Central memory CD4-positive, alpha-beta T cell (primary cell): Measurements from ENCODE around the gene ARSD.
"Not testable (repeated sequence)": the region's sequence is repeated elsewhere in the genome, so short reads cannot be mapped to it uniquely, and the experiment has no call there.

Experiments
- DNase-seq: peaks from one replicate; pipeline ENCODE4 v3.0.0; 2022

The ARSD gene

DNA sequence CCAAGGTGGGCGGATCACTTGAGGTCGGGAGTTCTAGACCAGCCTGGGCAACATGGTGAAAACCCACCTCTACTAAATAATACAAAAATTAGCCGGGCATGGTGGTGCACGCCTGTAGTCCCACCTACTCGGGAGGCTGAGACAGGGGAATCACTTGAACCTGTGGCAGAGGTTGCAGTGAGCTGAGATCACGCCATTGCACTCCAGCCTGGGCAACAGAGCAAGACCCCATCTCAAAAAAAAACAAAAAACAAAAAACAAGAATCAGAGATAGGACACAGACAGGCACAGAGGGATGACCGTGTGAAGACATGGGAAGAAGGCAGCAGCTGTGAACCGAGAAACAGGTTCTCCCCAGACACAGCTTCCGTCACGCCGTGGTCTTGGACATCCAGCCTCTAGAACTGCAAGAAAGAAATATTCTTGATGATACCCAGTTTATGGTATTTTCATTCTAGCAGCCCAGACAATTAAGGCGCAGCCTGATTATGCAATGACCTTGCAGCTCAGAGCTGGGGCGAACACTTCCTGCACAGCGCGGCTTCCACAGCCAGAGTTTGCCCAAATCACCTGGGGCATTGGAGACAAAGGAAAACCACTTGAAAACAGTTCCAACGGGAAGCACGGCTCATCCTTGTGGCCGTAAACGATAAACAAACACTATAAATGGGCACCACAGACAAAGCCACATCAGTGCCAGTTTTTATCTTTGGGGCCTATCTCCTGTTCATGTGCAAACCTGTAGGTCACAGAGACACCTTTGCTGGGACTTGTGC, 4.2 kb upstream of the ARSD start:
- no peak for DNase-seq

DNA sequence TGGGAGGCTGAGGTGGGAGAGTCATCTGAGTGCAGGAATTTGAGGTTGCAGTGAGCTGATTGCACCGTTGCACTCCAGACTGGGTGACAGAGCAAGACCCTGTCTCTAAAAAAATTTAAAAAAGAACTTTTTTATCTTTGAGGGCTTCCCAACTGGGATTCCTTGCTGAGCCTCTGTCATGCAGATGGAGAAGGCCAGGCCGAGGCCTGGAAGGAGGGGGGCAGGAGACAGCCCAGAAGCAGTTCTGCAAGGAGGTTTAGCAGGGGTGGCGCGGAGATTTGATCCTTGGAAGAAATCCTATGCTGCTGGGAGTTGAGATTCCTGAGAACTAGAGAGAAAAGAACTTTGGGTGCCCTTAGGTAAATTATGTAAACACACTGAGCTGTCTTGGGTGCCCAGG, 2.5 kb upstream of the ARSD start:
- no peak for DNase-seq

DNA sequence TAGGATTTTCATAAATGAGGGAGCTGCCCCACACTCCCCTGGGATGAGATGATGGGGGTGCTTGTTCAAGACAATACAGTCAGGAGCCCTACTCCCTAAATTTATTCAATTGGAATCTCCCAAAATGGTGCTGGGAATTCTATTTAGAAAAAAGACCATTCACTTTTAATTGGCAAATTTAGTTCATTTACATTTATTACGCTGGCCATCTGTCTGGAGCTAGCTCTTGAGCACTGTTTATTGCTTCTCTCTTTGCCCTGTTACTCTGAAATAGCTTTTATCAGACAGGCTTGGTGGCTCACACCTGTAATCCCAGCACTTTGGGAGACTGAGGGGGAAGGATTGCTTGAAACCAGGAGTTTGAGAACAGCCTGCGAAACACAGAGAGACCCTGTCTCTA, 2.0 kb upstream of the ARSD start:
- DNase-seq, result no peak

DNA sequence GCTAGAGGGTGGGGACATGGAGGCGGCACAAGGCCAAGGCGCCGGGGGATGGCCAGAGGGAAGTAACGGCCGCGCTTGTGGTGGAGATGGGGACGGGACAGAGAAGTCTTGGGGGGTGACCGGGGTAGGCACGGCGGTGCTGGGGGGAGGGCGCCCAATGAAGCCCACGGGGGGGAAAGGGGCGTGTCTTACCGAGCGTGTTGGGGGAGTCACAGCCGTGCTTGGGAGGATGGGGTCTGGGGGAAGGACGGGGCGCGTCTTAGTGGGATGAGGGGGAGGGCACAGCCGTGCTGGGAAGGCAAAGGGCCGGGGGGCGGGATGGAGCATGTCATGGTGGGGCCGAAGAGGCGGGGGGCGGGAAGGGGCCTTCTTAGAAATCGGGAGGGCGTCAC, 952 bp downstream of the ARSD start:
- no peak for DNase-seq

DNA sequence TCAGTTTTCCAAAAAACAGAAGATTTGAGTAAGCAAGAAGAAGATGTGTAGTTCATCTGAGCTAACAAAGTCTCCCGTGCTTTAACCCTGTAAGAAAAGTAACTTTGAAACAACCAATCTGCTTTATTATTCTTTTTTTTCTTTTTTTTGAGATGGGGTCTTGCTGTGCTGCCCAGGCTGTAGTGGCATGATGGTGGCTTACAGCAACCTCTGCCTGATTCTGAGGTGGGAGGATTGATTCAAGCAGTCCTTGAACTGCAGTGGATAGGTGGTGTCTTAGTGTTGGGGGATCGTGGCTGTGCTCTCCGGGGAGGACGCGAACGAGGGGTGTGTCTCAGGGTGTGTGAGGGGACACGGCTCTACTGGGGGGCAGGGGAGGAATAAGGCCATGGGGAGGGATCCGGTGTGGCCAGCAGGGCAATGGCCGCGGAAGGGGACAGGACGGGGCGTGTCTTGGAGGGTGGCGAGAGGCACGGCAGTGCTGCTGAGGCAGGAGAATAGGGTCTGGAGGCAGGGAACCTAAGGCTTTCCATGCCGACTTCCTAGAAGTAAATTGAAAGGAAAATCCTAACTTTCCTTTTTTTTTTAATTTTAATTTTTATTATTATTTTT, 2.4 kb downstream of the ARSD start:
- DNase-seq, result no peak

DNA sequence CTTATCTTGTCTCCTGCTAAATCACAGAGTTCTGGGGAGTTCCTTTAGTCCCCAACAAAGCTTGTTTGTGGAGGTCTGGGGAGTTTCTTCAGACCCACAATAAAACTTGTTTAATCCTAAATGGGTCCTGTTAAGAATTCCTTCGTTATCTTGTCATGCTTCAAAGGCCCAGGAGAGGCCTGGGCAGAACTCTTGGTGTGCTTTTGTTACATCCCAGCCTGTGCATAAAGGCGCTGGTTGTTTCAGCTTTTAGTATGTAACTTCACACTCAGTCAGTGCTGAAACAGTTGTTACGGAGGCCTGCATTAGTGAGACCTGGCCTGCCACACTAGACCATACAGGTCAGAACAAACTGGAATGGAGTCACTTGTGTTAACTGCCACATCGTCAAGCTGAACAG, 2.9 kb downstream of the ARSD start:
- DNase-seq, result not testable (repeated sequence)

DNA sequence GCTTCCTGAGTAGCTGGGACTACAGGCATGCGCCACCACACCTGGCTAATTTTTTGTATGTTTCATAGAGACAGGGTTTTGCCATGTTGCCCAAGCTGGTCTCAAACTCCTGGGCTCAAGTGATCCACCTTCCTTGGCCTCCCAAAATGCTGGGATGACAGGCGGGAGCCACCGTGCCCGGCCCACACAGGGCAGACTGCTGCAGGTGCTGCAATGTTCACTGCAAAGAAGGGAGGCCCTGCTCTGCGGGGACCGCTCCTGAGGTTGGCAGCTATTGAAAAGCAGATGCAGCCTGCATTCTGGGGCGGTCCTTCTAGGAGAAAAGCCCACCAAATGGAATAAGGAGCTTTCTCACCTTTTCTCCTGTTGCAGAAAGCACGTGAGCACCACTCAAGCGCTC, 5.0 kb downstream of the ARSD start:
- DNase-seq, result no peak

DNA sequence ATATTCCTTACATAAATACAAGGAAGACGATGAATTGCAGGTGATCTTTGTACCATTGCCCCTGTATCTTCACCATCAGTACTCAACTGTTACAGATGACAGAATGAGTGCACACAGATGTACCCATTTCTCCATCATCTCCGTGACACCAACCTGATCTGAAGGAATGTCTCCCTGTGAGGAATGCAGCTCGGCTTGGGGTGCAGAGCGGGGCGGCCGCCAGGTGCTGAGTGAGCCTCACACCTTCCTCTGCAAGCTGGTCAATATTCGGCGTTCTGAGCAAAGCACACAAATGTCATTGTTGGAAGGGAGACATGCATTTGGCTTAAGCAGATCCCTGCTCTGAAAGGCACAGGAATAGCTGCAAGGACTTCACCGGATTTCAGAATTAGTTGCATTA, 7.4 kb downstream of the ARSD start:
- no peak for DNase-seq

DNA sequence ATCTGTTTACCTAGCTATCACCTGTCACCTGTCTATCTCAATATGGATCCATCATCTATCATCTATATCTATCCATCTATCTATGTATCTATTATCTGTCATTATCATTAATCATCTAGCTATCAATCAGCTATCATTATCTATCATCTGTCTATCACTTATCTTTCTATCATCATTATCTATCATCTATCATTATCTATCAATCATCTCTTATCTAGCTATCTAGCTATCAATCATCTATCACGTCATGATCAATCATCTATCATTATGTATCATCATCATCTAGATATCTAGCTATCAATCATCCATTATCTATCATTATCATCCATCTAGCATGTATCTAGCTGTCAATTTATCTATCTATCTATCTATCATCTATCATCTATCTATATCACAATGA, 7.9 kb downstream of the ARSD start:
- no peak for DNase-seq

DNA sequence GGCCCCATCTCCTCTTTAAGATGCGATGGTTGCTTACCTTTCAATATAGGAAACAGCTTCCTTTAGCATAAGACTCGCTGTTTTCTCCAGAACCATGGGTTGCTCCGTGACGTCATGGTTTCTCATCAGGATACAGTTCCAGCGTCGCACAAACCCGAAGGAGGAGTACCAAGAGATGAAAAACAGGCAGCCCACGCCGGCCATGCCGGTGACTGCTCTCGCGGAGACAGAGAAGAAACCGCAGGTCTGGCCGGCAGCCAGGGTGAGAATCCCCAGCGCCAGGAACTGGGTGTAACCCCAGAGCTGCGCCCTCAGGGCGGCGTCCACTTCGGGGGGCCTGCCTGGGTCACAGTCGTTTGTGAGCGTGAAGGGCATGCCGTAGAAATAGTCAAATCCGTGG, 11.4 kb downstream of the ARSD start:
- no peak for DNase-seq

DNA sequence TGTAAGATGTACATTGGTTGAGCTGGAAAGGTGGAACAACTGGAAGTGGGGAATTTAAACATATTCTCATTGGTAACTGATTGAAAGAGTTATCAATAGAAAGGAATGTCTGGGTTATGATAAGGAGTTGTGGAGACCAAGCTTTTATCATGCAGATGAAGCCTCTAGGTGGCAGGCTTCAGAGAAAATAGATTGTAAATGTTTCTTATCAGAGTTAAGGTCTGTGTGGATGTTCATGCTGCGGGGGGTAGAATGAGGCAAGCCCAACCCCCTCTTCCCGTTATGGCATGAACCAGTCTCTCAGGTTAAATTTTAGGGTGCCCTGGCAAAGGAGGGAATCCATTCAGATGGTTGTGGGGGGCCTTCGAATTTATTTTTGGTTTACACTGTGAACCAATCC, 16.0 kb downstream of the ARSD start:
- no peak for DNase-seq

DNA sequence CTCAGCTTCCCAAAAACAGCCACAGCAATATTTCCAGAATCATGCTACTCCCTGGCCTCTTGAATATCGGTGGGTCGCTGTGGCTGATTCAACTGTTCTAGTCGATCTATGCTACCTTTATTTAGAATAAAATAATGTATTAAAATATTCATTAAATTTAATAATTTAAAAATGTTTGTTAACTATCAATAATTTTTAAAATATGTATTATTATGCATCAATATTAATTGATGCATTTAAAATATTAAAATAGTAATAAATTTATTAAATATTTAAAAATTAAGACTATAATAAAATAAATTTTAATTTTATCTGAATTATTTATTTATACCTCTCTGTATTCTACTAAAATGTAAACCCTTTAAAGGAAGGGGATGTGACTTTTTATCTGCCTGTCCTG, 19.0 kb downstream of the ARSD start:
- DNase-seq, result no peak

DNA sequence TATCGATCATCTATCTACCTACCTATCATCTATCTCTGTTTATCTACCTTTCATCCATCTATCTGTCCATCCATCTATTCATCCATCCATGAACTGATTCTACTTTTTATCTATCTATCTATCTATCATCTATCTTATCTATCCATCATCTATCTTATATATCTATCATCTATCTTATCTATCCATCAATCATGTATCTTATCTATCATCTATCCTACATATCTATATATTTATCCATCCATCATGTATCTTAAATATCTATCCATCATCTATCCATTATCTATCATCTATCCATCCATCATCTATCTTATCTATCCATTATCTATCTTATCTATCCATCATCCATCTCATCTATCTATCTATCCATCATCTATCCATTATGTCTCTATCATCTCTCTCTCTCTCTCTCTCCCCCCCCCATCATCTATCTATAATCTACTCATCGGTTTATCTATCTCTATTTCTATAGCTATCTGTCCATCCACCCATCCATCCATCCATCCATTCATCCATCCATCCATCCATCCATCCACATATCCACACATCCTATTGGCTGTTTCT, 20.9 kb downstream of the ARSD start:
- no peak for DNase-seq

DNA sequence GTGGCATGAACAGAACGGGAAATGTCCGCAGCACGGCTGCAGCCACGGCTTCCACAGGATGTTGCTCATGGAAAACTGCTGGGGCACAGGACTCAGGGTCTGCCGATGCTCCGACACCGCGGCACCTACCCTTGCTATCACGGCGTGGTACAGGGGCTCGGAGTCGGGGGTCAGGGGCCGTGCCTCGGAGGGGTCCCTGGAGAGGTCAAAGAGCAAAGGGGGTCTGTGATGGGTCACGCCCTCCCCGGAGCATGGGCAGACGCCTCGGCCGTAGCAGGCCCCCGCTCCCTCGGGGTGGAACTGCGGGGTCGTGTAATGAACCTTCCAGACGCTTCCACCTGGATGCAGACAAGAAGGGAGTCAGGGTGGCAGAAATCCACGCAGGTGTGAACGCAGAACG, 21.8 kb downstream of the ARSD start:
- no peak for DNase-seq

DNA sequence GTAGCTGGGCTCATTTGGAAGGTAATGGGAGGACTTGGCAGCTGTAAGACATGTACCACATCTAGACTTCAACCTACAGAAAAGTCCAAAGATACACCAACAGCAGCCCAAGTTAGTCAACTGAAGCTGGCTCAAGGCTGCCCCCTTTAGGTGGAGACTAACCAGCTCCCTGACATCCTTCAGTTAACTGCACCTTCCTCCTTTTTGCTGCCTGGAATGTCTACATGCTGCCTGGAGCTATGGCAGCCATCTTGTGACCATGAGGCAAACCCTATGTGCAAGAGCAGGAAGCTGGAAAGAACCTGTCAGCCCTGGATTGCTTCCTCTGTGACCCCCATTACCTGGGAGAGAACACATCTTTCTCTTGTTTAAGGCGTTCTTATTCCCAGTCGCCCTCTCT, 25.8 kb downstream of the ARSD start:
- no peak for DNase-seq

DNA sequence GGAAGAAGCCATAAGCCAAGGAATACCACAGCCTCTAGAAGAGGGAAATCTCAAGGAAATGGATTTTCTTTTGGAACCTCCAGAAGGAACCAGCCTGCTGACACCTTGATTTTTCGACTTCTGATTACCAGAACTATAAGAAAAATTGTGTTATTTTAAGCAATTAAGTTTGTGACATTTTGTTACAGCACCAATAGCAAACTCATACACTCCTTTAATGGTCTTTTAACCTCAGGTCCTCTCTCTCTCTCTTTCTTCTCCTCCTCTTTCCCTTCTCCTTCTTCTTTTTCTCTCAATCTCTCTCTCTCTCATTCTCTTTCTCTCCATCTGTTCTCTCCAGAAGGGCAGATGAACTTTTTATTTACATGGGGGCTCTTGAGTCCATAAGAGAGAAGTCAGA, 26.3 kb downstream of the ARSD start:
- DNase-seq, result no peak

DNA sequence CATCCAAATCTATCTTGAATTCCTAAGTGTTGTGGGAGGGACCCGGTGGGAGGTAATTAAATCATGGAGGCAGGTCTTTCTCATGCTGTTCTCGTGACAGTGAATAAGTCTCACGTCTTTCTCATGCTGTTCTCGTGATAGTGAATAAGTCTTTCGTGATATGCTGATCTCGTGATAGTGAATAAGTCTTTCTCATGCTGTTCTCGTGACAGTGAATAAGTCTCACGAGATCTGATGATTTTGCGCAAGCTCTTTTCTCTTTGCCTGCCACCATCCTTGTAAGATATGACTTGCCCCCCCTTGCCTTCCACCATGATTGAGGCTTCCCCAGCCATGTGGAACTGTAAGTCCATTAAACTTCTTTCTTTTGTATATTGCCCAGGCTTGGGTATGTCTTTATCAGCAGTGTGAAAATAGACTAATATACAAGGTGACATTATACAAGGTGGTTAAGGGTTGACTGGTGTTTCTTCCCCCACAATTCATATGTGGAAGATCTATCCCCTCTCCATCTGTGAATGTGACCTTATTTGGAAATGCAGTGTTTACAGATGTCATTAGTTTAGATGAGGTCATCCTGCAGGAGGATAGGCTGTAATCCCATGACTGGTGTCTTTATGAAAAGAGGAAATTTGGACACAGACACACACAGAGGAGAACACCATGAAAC, 27.6 kb downstream of the ARSD start:
- no peak for DNase-seq

DNA sequence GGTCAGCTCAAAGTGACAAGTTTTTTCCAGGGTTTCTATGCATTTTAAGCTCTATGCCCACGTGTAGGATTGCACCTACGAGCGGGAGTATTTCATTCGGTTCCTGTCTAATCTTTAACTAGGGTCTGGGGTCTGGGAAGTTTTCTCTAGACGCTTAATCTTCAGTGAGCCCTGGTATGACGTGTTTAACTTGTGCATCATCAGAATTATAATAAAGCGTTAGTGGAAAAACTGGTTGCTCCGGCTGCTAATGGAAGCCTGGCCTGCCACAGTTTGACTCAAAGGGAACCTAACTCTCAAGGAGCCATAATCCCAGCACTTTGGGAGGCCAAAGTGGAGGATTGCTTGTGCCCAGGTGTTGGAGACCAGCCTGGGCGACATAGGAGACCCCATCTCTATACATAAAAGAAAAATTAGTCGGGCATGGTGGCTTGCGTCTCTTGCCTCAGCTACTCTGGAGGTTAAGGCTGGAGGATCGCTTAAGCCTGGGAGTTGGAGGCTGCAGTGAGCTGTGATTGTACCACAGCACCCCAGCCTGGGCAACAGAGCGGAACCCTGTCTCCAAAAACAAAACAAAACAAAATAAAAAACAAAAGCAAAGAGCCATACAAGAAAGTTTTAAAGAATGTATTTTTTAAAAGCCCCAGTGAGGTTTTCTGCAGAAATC, 30.2 kb downstream of the ARSD start:
- DNase-seq, result no peak

DNA sequence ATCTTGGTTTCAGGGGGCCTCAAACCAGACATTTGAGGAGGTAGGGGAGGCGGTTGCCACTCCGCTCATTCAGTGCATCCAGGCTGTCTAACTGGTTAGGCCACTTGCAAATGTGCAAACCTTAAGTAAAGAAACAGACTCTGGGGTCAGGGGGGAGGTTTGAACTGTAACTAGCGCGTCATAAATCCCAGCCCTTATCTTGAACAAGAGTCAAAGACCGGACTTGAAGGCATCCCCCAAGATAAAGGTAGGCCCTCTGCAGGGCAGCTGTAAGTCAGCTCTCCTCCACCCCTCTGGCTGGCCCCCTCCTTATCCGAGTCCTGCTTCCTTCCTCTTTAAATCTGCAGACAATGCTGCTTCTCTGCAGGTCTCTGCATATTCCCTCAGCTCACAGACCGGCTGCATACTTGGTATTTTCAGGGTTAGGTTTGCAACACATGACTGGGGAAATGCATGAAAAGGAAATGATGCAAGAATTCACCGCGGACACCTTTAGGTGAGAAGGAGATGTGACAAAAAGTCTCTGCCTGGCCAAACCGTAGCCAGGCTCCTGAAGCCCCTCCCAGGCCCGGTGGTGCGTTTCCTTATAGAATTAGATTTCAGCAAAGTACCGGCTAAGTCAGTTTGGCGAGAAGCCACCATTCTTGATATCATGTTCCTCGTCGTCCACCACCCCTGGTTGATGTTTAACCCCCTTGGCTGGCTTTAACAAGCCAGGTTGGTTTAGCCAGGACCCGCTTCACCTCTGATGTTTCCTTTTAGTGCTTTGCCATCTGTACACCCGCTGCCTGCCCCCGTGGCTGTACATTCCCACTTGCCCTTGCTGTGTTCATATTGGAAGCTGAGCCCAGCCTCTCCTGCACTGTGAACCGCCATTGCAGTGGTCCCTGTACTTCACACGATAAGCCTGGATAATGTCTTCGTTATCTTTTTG, 31.2 kb downstream of the ARSD start:
- not testable (repeated sequence) for DNase-seq

DNA sequence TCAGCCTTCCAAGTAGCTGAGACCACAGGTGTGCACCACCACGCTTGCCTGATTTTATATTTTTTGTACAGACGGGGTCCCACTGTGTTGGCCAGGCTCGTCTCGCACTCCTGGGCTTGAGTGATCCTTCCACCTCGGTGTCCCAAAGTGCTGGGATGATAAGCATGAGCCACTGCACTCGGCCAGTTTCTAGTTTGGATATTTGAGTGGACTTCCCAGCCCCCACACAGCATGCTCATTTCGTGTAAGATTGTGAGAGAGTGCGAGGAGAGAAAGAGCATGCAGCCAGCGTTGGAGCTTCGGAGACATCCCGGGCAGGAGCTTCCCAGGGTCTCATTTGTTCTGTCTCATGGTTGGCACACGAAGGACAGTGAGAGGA, 31.8 kb downstream of the ARSD start:
- DNase-seq, result no peak

DNA sequence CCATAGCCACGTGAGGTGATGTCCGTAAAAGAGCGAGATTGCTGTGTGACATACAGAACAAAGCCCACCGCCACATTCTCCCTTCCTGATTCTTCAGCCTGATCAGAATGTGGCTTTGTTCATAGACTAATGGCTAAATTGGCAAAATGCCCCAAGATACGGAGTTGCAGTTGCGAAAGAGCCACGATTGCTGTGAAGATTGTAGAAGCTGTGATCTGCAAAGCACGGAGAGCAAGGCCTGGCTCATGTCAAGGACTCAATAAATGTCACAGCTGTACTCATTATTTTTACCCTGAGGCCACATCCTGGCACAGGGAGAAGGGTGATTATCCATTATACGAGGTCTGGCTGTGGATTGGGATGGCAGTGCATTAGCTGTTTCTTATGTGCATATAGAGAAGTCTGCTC, 34.2 kb downstream of the ARSD start:
- DNase-seq, result no peak

DNA sequence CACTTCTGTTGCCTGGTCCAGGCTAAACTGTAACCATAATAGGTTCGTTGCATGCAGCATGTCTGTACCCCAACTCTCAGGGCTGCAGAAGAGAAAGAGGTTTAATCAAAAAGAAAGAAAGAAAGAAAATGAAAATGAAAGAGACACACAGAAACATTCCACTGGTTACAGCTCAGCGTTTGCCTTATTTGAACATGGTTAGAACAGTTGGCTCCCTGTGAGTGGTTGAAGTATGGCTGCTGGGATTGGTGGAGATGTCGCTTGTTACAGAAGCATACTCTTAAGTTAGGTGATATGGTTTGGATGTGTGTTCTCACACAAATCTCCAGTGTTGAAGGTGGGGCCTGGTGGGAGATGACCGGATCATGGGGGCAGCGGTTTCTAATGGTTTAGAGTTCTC, 36.3 kb downstream of the ARSD start:
- DNase-seq, result no peak
